NT2/D1 (cell line): Measurements from ENCODE around the gene DNAH11.

Source experiments
- SUZ12 ChIP-seq: IDR thresholded peaks from 2 replicates; pipeline ENCODE4 v1.6.1; 2011; ENCODE audit not compliant: insufficient read length, insufficient read depth; ENCODE audit errors: extremely low read depth
- YY1 ChIP-seq: IDR thresholded peaks from 2 replicates; pipeline ENCODE4 v1.6.1; 2011; ENCODE audit not compliant: insufficient read length, insufficient read depth
- ZNF274 ChIP-seq: IDR thresholded peaks from 2 replicates; pipeline ENCODE4 v1.6.1; 2011; ENCODE audit warnings: mild to moderate bottlenecking, low read depth, low read length

DNA sequence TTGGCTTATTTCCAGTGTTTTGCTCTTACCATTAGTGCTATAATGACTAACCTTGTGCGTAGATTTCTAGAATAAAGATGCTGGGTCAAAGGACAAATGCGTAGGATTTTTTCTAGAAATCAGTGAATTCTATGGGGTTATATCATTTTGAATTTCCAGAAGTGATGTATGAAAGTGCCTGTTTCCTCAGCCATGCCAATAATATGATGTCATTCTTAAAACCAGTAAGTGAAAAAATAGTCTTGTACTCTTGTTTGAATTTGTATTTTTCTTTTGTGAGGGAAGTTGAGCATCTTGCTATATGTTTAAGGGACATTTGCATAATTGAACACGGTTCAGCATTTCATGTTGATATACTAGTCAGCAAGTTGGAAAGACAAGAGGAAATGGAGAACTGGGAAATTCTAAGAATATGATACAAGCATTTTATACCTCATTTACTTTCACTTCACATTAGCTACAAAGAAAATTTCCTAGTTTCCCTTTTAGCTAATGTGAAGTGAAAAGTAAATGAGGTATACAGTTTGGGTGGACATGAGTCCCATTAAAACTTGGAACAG is 3.8 kb upstream of the DNAH11 start:
- TF ChIP-seq ZNF274 (no peak), SUZ12 (no peak), YY1 (no peak)
